GM23248 (cell line): Measurements from ENCODE around the gene RMDN3.

Experiments
- EZH2 ChIP-seq: fragments of 200-600 bp; sonication (generic); IDR thresholded peaks from 2 replicates; pipeline ENCODE4 v1.6.1; 2018; ENCODE audit warnings: antibody characterized with exemption, mild to moderate bottlenecking; ENCODE audit not compliant: insufficient read depth, poor library complexity, severe bottlenecking
- EZH2phosphoT487 ChIP-seq: fragments of 200-600 bp; sonication (generic); IDR thresholded peaks from 2 replicates; pipeline ENCODE4 v1.6.1; 2018; ENCODE audit warnings: antibody characterized with exemption, moderate library complexity, mild to moderate bottlenecking, low read depth; ENCODE audit not compliant: insufficient read depth

DNA sequence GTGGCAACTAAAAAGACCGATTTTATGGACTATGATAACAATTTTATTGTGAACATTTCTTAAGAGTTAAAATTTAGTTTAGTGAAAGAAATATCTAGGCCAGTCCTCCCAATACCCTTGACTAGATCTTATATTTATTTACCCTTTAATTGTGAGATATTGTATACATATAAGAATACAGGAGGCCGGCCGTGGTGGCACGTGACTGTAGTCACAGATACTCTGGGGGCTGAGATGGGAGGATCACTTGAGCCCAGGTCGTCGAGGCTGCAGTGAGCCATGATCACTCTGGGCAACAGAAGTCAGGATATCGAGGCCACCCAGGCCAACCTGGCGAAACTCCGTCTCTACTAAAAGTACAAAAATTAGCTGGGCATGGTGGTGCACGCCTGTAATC lies 756 bp upstream of the RMDN3 start:
- no peak for TF ChIP-seq EZH2
- no peak for TF ChIP-seq EZH2phosphoT487
